ENCODE data around the gene HMCN1.

HMCN1 gene

DNA sequence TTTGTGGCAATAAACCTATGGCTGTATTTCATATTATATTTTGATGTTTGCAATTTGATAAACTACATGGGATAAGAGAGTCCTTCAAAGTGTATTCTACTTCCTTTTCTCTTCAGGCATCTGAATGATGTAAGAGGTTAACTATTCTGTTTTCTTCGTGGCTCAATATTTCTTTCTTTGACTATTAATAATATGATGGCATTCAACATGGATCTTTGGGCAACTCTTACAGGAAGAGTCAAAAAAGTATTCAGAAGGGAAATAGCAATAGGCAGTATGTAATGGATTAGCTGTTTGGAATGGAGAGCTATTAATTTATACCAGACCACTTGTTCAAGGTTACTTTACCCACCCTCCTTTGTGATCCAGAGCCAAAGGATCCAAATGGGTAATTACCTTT lies 74.4 kb downstream of the HMCN1 start:
- no peak for DNase-seq

DNA sequence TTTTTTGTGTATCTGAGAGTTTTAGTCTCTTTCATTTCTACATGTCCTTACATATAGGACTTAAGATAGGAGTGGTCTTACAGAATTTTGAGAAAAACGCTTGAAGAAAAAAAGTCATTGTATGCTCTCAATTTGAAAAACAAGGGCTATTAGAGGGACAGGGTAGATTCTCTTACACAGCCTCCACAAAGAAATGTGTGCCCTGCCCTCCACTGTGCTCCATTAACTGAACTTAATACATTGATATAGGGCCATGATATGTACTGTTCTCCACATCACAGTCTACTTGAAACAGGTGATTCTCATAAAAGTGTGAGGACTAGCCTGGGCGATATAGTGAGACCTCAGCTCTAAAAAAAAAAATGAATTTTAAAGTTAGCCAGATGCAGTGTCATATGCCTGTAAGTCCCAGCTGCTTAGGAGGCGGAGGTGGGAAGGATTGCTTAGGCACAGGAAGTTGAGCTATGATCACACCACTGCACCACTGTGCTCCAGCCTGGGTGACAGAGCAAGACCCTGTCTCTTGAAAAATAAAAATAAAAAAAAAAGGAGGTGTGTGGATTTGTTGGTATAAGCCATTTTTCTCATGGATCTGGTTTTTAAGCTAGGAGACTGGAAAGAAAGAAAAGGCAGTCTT lies 77.0 kb downstream of the HMCN1 start:
- DNase-seq, result no peak

DNA sequence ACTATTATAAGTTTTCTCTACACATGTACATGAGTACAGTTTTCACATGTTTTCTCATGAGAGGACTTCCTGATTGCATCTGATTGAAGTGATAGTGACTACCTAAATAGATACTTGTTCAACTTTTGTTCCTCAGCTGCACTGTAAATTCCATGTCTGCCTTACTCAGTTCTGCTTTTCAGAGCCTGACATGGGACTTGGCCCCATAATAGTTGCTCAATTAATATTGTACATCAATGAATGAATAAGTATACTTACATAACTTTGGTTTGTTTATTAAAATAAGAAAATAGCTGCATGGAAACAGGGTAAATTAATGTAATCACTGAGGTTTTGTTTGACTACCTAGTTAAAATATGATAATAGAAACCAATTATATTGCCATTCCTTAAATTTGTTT lies 78.7 kb downstream of the HMCN1 start:
- no peak for DNase-seq

DNA sequence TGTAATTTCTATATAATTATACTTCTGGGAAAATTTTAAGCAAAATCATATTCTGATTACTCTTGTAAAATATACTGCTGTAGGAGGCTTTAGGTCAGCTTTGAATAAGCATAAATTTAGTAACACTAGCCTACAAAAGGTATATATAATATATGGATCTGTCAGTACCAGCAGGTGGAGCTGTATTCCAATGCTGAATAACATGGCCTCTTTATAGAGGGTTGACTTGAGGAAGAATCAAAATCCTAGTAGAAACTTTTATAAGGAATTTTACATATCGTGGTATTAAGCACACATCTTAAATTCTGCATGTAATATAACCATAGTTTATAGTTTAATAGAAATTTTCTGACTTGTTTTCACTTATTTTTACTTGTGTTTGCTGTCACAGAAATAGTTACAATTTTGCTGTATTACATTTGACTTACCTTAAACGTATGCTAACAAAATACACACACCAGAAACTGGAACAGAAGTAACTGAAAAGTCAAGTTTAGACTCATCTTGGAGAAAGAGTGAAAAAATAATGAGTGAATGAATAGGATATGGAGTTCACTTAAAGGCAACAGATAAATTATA lies 79.3 kb downstream of the HMCN1 start:
- DNase-seq, result no peak

DNA sequence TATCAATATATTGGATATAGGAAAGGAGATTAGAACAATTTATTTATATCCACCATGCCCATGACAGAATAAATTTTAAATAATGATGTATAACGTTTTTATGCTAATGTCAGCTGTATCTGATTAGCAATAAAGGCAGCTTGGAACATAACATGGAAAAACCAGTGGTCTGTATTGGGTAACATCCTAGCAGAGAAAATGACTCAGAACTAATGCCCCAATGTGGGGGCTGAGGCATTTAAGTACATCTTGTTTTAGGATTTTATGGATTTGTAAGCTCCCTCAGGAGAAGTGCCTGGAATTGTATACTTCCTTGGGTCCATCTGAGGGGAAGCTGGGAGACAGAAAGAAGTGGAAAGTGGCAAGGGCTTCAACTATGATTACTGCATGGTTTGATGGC lies 82.3 kb downstream of the HMCN1 start:
- DNase-seq, result no peak

DNA sequence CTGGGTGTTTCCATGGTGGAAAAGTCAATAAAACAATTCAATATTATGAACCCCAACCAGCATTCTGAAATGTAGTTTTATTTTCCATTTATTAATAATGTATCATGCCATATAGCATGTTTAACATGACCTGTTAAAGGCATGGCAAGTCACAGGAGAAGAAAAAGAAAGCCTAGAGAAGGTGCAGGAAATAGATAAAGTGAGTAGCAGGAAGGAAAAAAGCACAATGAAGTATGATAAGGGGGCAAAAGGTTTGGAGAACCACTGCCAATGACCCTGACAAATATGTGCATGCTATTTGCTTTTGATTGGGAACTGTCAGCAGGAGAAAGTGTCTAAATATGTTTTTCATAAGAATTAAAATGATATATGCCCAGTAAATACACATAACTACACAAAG lies 85.6 kb downstream of the HMCN1 start:
- DNase-seq, result no peak

DNA sequence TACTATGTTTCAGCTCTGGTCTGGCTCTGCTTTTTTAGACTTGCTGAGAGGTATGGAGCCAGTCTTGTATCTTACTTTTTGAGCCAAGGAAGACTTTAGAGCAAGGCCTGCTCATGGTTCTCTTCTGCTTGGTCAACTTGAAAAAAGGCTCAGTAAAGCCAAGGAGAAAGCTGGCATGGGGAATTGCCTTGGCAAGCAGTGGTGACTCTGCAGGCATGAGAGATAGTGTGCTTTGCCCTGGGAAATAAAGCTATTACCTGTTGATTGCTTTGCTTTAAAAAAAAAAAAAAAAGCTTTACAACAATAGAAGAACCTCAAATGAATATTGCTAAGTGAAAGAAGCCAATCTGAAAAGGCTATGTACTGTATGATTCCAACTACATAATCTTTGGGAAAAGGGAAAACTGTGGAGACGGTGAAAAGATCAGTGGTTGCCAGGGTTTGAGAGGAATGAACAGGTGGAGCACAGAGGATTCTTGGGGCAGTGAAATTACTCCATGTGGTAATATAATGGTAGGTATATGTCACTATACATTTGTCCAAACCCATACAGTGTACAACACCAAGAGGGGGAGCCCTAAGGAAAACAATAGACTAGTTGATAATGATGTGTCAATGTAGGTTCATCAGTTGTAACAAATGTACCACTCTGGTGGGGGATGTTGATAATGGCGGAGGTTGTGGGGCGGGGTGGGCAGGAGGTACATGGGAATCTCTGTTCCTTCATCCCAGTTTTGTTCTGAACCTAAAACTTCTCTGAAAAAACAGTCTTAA lies 87.6 kb downstream of the HMCN1 start:
- DNase-seq, result no peak

DNA sequence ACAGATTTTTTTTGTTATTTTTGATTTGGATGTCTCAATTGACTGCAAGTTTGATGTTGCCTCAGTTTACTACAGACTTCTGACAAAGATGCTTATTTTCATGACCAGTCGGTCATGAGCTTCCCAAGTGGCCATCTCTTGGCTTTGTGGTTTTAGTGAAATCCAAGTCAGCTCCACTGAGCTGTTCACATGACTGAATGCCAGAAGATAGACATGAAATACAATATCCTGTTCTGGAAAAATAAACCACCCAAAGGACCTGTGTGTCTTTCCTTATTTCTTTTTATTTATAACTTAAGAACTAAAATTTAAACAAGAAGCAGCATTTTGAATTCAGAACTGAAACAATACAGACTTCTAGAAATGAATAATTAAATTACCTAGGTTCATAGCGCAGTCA lies 89.3 kb downstream of the HMCN1 start:
- DNase-seq, result no peak

DNA sequence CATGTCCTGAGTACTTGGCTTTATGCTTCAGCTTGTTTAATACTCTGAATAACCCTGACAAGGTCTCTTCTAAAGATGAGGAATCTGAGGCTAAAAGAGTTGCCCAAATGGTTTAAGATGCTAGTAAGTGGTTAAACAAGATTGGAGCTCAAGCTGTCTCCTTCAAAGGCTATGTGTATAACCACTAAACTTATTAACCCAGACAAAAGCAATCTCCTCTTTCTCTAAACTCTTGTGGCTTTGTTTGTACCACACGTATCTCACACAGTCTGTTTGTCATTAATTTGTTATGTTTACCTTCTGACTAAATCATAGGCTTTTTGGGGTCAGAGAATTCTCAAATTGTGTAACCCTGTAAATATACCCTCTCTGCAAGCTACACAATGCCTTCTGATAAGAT lies 89.9 kb downstream of the HMCN1 start:
- DNase-seq, result no peak

DNA sequence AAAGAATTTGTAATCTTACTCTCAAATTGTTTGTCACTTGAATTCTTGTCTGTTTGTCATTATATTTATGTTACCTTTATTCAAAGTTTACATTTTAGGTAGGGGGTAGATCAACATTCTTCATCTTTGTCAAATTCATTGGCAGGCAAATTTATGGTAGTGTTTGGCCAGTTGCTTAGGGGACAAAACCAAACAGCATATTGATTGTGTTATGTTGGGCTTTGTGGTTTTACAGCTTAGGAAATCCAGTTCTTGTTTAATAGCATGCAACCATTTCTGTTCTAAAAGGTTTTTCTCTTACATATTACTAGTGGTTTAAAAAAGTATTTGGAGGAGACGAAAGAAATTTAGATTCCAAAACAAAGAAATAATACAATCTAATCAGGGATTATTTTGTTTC lies 91.4 kb downstream of the HMCN1 start:
- DNase-seq, result no peak

DNA sequence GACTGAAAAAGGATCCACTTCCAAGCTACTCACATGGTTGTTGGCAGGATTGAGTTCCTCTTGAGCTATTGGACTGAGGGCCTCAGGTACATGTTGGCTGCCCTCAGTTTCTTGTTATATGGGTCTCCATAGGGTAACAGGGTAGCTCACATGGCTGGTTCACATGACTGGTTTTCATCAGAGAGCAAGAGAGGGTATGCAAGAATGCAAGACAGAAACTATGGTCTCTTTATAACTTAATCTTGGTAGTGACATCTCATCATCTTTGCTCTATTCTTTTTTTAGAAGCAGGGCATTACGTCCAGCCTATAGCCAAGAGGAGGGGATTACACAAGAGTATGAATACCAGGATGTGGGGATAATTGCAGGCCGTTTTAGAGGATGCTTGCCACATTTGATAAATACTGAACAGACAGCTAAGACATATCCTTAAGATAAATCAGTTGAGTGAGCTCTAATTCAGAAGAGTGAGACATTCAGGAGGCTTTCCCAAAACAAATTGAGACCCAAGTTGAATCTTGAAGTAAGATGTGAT lies 100.2 kb downstream of the HMCN1 start:
- no peak for DNase-seq

DNA sequence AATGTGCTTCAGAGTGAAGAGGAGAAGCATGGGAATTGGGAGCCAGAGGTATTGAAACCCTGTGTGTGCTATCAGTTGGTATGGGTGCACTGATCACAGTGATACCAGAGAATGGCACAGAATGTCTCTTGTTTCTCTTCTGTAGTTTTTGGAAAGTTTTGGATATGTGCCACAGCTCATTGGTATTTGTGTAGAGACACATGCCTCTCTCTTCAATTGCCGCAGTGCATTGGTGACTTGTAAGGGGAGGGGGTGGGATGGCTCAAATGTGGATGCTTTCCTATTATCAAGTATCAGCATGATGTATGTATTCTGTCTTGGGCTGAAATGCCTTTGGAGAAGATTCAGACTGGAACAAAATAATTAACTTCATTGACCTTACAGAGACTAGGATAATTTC lies 101.0 kb downstream of the HMCN1 start:
- no peak for DNase-seq

DNA sequence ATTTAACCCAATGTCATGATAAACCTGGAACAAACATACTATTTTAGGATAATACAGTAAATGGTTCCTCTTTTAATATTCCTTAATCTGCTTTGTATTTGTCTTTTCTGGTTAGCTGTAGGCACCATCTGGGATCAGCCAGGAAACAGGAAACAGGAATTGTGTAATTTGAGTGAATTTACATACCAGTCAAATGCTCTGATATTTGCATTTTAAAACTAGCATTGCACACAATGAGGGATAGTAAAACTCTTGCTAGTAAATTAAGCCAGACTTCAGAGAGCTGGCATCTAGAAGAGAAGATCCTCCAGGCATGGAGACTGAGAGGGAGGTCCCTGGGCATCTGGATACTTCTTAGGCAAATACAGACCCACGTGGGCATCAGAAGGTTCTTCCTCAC lies 103.5 kb downstream of the HMCN1 start:
- no peak for DNase-seq

DNA sequence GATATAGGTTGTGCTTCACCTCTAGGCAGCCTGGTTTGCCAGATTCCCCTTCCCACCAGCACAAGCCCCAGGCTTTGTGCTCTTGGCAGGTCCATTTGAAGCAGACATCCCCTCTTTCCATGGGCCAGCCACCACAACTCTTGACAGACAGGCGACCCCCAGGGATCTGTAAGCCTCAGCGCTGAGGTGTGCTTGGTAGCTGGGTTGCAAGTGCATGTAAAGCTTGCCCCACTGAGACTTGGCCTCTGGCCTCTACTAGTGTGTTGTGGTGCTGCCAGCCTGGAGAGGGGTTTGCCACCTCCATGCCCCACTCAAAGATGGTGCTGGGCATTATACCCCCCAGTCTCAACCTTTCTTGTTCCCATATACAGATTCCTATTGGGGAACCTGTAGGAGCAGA lies 103.9 kb downstream of the HMCN1 start:
- DNase-seq, result no peak

DNA sequence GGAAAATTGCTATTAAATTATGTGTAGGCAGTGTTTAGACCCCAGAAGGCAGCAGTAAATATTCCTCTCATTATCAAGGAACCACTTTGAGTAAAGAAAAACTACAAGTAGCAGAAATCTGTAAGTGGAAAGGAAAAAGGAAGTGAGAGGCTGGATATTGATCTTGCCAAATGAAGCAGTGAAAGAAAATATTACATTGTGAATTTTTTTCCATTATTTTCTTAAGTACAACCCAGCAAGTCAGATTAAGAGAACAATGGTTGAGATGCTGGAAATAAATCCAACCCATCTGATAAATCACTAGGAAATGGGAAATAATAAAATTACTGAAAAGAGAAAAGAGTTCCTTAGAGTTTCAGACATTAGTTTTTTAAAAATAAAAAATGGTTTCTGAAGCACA lies 106.7 kb downstream of the HMCN1 start:
- DNase-seq, result no peak

DNA sequence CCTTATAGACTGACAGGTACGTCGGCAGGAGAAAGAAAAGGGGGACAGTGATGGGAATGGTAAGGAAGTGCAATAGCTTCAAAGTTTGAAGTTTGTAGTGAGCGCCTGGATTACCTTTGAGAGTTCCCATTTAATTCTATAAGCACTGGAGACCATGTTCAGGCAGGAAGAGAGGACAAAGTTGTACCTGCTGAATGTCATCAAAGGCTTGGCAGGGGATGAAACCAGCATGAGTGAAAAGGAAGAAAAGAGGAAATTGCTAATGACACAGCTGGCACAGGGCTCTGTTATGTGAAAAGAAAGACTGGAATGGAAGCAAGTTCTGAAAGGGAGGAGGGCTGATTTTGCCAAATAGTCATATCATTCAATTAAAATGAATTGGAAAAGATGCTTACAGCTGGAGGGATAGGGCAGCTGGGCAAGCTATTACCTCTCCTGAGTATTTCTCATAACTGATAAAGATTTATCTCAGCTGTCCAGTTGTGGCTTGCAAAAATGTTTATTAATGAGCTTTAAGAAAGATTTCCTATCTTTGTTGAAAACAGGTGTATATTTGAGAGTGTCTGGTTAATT lies 109.2 kb downstream of the HMCN1 start:
- DNase-seq, result no peak

DNA sequence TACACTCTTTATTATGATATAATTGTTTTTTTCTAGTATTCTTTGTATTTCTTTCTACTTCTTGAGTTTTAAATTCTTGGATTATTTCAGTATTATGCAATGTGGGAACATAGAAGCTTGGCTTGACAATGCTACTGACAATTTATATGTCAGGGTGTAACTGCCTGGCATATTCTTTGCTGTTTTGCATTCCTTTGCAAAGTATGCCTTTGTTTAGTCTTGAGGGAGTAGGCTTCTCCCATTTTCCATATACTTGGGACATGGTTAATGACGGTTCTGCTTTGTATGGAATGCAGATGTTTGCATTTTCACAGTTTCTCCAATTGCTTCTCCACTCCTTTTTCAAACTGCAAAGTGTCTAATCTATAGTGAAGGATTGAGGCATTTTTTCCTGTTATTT lies 109.8 kb downstream of the HMCN1 start:
- DNase-seq, result no peak

DNA sequence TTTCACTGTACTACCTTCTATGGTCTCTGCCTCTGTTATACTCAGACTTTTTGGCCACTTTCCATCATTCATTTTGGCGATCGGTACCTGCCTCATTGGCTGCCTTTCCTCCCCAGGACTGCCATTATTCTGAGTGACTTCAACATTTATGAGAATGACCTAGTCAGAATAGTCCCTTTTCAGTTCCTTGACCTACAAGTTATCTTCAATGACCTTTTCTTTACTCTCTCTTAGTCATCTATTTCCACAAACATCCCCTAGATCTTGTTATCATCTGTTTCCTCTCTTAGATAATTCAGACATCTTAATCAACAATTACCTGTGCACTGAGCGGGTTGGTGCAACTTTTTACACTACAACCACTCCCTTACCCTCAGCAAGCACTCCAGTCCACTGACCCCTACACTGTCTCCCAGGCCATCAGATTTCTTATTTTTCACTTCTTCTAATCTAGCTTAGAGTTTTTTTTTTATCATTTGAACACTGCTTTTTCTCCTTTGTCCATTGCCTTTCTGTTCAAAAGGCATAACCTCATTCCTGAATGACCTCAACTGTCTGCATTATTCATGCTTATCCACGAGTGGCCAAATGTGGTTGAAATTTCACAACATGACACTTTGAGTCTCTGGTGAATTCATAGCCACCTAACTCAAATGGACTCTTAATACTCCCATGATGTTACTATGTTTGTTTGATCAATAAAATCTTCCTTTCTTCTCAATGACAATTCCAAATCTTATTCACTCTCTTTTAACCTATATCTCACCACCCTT lies 112.7 kb downstream of the HMCN1 start:
- no peak for DNase-seq

DNA sequence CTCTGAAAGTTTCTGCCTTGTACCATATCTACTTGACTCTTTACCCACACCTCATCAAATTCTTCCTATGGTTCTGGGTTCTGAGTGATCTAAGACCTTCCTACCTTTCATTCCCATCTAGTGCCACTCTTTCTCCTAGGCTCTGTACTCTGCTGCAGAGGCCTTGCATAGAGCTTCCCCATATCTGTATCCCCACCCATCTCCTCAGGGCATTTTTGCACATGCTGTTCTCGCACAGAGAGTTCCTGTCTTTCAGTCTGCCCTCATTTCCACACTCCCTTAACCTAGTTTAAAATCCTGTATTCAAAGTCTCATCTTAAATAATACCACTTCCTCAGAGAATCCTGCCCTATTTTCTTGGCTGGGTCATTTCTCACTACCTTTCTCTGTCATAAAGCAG lies 114.8 kb downstream of the HMCN1 start:
- DNase-seq, result no peak

DNA sequence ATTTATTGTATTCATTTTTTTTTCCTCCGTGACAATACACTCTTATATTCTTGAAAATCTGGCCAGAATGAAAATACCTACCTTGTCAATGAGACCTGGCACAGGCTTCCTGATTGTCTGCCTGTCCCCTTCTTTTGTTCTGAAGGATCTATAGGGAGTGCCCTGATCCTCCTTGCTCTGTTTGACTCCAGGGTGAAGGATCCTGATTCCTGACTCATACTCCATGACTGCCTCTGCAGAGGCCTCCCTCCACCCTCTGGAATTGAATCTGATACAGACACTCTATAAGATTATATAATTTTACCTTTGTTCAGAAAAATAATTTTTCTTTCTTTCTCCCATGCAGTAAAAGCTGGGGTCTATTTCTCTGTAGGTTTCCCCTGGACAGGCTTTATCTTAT lies 116.2 kb downstream of the HMCN1 start:
- no peak for DNase-seq

DNA sequence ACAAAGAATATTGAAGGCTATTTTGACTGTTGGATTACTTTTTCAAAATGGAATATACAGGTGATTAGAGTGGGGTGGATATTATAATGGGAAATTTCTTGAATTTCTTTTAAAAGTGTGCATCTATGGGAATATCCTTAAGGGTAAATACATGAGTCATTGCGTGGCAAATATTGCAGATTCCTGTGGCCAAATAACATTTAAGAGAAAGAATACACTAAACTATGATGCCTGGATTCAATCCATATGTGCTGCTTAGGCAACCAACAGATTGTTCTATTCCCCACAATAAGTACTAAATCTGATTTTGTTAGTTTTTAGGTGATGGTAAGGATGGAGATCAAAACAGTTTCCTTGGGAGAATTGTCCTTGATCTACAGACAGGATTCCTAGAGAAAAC lies 119.5 kb downstream of the HMCN1 start:
- no peak for DNase-seq

DNA sequence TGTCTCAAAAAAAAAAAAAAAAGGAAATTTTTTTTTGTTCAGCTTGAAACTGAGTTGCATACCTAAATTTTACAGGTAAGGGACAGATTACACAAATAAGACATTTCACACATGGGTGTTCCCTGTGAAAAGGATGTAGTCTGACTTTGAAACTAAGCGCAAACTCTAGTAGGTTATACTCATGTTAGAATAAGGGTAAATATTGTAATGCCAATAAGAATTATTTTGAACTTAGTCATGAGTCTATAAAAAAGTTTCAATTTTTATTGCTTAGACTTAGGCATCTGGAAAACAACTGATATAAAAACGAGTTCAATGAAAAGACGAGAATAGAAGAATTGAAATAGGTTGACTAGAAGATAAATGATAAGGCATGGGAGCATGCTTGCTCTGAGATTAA lies 122.3 kb downstream of the HMCN1 start:
- DNase-seq, result no peak

DNA sequence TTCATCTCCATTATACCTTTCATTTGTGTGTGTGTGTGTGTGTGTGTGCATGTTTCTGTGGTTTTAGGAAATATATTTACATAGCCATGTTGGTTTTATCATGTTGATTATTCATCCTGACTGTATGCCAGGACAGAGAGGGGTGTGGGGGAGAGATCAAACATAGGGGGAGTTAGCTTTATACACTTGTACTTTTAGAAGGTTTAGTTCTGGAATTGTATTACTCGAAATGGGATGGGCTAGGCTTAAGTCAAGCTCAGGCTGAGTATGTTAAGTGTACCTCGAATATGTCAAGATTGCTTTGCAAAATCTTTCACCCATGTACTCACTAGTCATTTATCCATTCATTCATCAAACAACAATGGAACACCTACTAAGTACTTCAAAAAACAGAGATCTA lies 123.3 kb downstream of the HMCN1 start:
- no peak for DNase-seq
